PC-9 (cell line): ENCODE measurements around the gene CRYL1. TPM values are rescaled to one million over a fixed set of nuclear protein-coding genes. Genes with fewer than 3 reads are reported as not detected.

Source experiments
- BruUV-seq: library from RNA; stranded (reverse); fragments of 400-500 nt; replicated peaks from 2 replicates; lab custom pipeline; 2021; lab: Mats Ljungman, UMichigan
- CTCF ChIA-PET: fragments of 300-600 bp; sonication (Branson Sonifier 250); formaldehyde crosslinking; loops from one replicate; lab custom pipeline; 2022; ENCODE audit warnings: antibody characterized with exemption; lab: Charles Lee
- POLR2A ChIA-PET: fragments of 300-600 bp; sonication (Branson Sonifier 250); formaldehyde crosslinking; loops from one replicate; lab custom pipeline; 2022; ENCODE audit warnings: antibody characterized with exemption; ENCODE audit not compliant: unreplicated experiment; lab: Charles Lee
- DNase-seq, 2 experiments: peaks; one replicate each; pipeline versions ENCODE4 v3.0.0 to v3.0.0-alpha.2; 2015 to 2022; ENCODE audit warnings: mixed read lengths in 1 of 2
- H2AFZ ChIP-seq: fragments of 200-600 bp; sonication (generic); 2 replicates; pipeline ENCODE4 v1.8.1; 2017; ENCODE audit warnings: antibody characterized with exemption
- H3F3A ChIP-seq: fragments of 200-600 bp; sonication (generic); 2 replicates; pipeline ENCODE4 v1.8.1; 2017; ENCODE audit warnings: antibody characterized with exemption, mild to moderate bottlenecking, low read depth; ENCODE audit not compliant: insufficient read depth
- H3K27ac ChIP-seq: fragments of 200-600 bp; sonication (generic); 2 replicates; pipeline ENCODE4 v1.6.1; 2016; ENCODE audit warnings: mixed run types
- H3K27me3 ChIP-seq: fragments of 200-600 bp; sonication (generic); 2 replicates; pipeline ENCODE4 v1.6.1; 2016; ENCODE audit warnings: low read depth, mixed run types; ENCODE audit not compliant: insufficient read depth
- H3K36me3 ChIP-seq: fragments of 200-600 bp; sonication (generic); 2 replicates; pipeline ENCODE4 v1.6.1; 2016; ENCODE audit warnings: low read depth, mixed run types
- H3K4me1 ChIP-seq: fragments of 200-600 bp; sonication (generic); replicated peaks from 2 replicates; pipeline ENCODE4 v1.6.1; 2016; ENCODE audit warnings: mixed run types; ENCODE audit not compliant: insufficient read depth
- H3K4me2 ChIP-seq: fragments of 200-600 bp; sonication (generic); 2 replicates; pipeline ENCODE4 v1.6.1; 2017; ENCODE audit warnings: mixed run types
- H3K4me3 ChIP-seq: fragments of 200-600 bp; sonication (generic); 2 replicates; pipeline ENCODE4 v1.6.1; 2016; ENCODE audit warnings: mixed run types
- H3K79me2 ChIP-seq: fragments of 200-600 bp; sonication (generic); 2 replicates; pipeline ENCODE4 v1.6.1; 2017; ENCODE audit warnings: low read depth, mixed run types
- H3K9me2 ChIP-seq: fragments of 200-600 bp; sonication (generic); 2 replicates; pipeline ENCODE4 v1.8.1; 2017; ENCODE audit warnings: mild to moderate bottlenecking; ENCODE audit not compliant: insufficient read depth
- H3K9me3 ChIP-seq: fragments of 200-600 bp; sonication (generic); 2 replicates; pipeline ENCODE4 v1.8.1; 2016; ENCODE audit warnings: low read depth; ENCODE audit not compliant: insufficient read depth
- H4K20me1 ChIP-seq: fragments of 200-600 bp; sonication (generic); 2 replicates; pipeline ENCODE4 v1.8.1; 2017; ENCODE audit not compliant: insufficient read depth
- CTCF ChIP-seq: fragments of 200-600 bp; sonication (generic); conservative IDR thresholded peaks from 2 replicates; pipeline ENCODE4 v1.6.1; 2017; ENCODE audit warnings: mixed run types, antibody characterized with exemption, mild to moderate bottlenecking, moderate library complexity
- EZH2 ChIP-seq: fragments of 200-600 bp; sonication (generic); IDR thresholded peaks from 2 replicates; pipeline ENCODE4 v1.8.0; 2017; ENCODE audit warnings: antibody characterized with exemption, low read depth
- intact Hi-C: fragments of 100-400 bp; cut with micrococcal nuclease; formaldehyde crosslinking; loops from one replicate; pipeline ENCODE4 v1.10.0; 2022; ENCODE audit not compliant: unreplicated experiment
- total RNA-seq: library from RNA; stranded (reverse); gene quantifications from 2 replicates; pipeline ENCODE4 v1.2.3, GENCODE V29; 2021

Gene CRYL1
- total RNA-seq, 1 experiment from 2014 or later: 8.7 TPM

DNA sequence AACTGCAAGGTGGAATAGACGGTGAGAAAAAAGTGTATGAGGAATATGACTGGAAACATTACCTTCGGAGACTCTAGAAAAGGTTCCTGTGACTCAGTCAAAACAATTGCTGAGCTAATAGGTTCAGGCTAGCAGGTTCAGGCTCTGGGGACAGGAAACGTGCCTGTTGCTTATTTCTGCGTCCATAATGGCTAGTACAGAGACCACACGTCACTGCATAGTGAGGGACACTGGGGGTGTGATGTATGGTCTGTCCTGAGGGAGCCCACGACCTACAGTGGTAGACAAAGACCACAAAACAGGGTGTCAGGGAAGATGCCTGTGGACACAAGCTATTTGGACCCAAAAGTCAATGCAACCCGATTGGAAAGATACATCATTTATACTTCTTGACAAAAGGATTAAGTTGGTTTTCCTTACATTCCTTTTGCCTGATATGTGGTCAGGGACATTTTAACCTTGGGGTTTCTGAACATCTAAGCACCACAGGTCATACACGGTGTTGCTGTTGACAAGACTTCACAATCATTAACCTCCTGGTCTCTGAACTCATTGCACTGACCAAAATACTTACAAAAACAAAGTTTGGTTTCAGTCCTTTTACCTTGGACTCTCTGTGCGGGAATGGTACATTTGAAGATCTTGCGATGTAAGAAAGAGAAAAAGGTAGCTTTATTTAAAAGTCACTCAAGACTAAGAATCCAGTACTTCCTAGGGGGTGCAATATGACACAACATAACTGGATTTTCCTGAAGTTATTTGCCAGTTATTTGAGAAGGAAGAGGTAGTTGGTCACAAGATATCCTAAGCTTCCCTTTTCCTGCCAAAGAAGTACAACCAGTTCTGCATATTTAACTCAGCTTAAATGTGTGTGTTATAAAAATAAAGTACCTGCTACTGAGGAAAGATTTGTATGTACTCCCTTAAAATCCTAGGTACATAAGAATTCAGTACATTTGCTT, 20.0 kb downstream of the CRYL1 start:
- peaks cover 9% of the 10 kb centered on the region; the same call in 1 of the 2 replicates for H3F3A ChIP-seq
- H3K27ac ChIP-seq: no peak overlapping the region
- peaks cover 14% of the 10 kb centered on the region for H3K4me1 ChIP-seq
- TF ChIP-seq CTCF (no peak), EZH2 (no peak)
- H2AFZ ChIP-seq: no peak overlapping the region
- no peaks in the 10 kb centered on the region for H3K9me3 ChIP-seq
- H3K4me2 ChIP-seq: peak overlapping the region; percentile 46
- H3K27me3 ChIP-seq: no peaks in the 10 kb centered on the region
- intact Hi-C loops: no loop called here
- ChIA-PET CTCF (no interaction called here), POLR2A (interaction anchor here (0.7 kb wide), 1 partner anchor 20 kb away, joined by 3 read pairs; no protein-coding TSS in a partner anchor)
- no peaks in the 10 kb centered on the region for H4K20me1 ChIP-seq
- no peaks in the 10 kb centered on the region for H3K9me2 ChIP-seq
- H3K4me3 ChIP-seq: no peak overlapping the region
- H3K36me3 ChIP-seq: no peaks in the 10 kb centered on the region
- no TSS peak for BruUV-seq
- no peaks in the 10 kb centered on the region for H3K79me2 ChIP-seq
- peak in 1 of 2 experiments; percentile 53 for DNase-seq

DNA sequence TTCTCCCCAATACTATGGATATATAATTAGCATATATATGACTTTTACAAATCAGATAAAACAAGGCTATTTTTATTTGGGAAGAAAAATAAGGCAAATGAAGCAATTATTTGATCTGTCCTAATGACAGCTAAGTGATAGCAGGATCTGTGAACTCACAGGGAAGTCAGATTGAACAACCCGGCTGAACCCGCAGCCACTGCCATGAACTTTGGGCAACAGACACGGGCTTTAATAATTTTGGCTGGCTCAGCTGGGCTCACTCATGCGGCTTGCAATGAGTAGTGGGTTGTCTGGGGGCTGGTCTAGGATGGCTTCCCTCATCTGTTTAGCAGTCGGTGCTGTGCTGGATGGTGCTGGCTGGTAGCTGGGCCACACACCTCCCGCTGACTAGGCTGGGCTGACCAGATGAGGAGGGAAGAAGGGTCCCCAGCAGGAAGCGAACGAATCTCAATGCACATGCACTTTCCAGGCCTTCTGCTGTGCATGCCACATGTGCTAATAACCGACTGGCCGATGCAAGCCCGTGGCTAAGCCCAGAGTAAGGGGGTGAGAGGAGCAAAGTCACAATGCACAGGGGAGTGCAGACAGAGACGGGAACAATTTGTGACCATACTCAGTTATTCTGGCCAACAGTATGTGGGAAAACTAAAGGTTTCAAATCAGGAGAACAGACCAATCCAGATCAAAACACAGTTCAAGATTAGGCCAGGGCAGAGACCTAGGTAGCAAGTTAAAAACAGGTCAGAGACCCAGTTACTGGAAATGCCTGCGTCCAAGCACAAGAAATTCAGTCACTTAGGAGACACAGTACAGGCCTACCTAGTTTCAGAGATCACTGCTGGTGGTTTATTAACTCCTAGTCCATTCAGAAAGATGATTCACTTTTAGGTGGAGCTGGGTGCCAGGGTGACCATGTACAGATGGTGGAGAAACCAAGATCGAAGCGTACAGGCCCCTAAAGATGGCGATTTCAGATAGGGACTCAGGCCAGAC, 22.3 kb downstream of the CRYL1 start:
- no peak for DNase-seq
- Histone ChIP-seq H3K4me1 (peaks cover 14% of the 10 kb centered on the region), H3K27me3 (no peaks in the 10 kb centered on the region), H3K9me2 (no peaks in the 10 kb centered on the region), H3K4me2 (no peak overlapping the region), H2AFZ (no peak overlapping the region), H3K27ac (no peak overlapping the region), H3K79me2 (no peaks in the 10 kb centered on the region), H3K9me3 (no peaks in the 10 kb centered on the region), H3F3A (peaks cover 9% of the 10 kb centered on the region; the same call in 1 of the 2 replicates), H3K4me3 (no peak overlapping the region), H3K36me3 (no peaks in the 10 kb centered on the region), H4K20me1 (no peaks in the 10 kb centered on the region)
- TF ChIP-seq CTCF (no peak), EZH2 (no peak)
- ChIA-PET POLR2A (no interaction called here), CTCF (no interaction called here)
- BruUV-seq: no TSS peak
- intact Hi-C loops: no loop called here

- intact Hi-C loops: no loop called here
- POLR2A ChIA-PET: no interaction called here
- Histone ChIP-seq H4K20me1 (no peaks in the 10 kb centered on the region), H3F3A (peaks cover 9% of the 10 kb centered on the region; the same call in 1 of the 2 replicates), H3K27ac (no peak overlapping the region), H3K4me1 (peaks cover 12% of the 10 kb centered on the region), H3K9me3 (no peaks in the 10 kb centered on the region), H3K36me3 (no peaks in the 10 kb centered on the region), H3K4me2 (no peak overlapping the region), H3K9me2 (no peaks in the 10 kb centered on the region), H3K79me2 (no peaks in the 10 kb centered on the region), H2AFZ (no peak overlapping the region), H3K4me3 (no peak overlapping the region), H3K27me3 (no peaks in the 10 kb centered on the region)
- TF ChIP-seq EZH2 (no peak), CTCF (no peak)
- no TSS peak for BruUV-seq
- no peak for DNase-seq
- CTCF ChIA-PET: no interaction called here
These were observed 24.1 kb downstream of the CRYL1 start for GRCh38 chr13:20501592-20501991.
